Stimulated activated CD4-positive, alpha-beta T cell treated with anti-CD3 and anti-CD28 coated beads, TNF-alpha, amount 100 ng/mL, for 24 hours (primary cell): Measurements from ENCODE around the gene ZBTB16.

ENCODE experiments used
- DNase-seq, 3 experiments: peaks; one replicate each; pipeline ENCODE4 v3.0.0-alpha.2; 2020; ENCODE audit warnings: low read depth in 3 of 3

The ZBTB16 gene

GRCh38 chr11:114242032-114242431, 182.5 kb downstream of the ZBTB16 start:
- no peak for DNase-seq

DNA sequence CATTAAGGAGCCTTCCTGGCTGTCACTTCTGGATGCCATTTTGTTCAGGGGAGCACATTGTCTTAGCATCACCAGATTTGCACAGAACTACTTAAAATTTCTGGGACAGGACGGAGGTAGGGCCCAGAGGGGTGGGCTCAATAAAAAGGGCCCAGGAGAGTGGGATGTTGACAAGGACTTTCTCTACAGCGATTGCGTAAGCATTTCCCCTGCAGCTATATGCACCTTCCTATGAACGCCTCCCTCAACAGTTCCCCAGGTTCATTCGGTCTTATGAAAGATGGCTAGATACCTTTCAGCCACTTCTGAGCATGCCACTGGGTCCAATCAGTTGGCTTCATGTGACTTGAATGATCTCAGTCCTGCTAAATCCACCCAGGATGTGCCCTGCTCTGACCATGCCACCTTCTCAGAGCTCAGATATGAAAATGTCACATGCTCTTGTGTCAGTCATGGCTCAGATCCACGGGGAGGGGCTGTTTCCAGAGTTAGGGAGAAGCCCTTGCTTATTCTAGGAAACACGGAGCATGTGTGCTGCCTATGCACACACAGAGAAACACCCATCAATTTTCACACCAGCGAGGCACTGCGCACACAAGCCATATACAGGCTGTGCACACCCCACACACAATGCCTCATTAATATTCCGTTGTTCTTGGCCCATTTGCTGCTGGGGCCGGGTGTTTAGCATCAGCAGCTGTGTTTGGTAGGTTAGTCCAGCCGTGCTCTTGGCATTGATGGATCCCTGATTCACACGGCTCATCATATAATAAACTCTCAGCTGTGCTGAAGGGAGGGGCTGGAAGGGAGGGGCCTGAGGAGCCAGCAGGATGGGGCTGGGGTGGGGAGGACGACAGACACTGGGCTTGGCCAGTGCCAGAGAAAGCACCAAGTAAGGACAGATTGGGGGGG, 184.2 kb downstream of the ZBTB16 start:
- no peak for DNase-seq

- no peak for DNase-seq
Observed at GRCh38 chr11:114244726-114245394, 185.3 kb downstream of the ZBTB16 start.

DNA sequence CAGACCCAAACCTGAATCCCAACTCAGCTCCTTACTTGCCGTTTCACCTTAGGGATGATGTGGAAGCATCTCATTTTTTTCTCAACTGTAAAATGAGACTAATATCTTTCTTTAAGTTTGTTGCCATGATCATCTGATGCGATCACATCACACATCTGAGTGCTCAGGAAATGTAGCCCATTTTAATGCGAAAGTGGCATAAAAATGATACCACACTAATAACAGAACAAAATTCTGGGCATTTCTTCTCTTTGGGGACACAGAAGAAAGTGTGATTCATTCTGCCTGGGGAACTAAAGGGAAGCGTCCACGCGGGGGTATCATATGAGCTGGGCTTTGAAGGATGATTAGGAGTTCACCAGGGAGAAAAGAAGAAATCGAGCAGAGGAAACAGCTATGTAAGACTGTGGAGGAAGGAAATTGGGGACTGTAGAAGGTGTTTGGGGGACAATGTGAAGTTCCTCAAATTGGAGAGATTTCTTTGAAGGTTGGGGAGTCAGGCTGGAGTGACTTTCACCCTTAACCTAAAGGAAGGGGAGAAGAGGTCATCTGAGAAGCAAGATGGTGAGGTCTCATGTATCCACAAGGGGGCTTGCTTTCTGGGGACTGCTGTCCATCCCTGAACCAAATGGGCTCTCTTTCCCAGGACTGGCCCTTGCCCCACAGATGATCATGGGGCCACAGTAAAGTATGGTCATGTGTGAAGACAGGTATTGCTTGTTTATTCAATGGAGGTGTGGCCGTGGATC, 187.0 kb downstream of the ZBTB16 start:
- no peak for DNase-seq

- no peak for DNase-seq
Observed at GRCh38 chr11:114247070-114247789, 187.7 kb downstream of the ZBTB16 start.

- DNase-seq: no peak
Observed at GRCh38 chr11:114250180-114250579, 190.7 kb downstream of the ZBTB16 start.

DNA sequence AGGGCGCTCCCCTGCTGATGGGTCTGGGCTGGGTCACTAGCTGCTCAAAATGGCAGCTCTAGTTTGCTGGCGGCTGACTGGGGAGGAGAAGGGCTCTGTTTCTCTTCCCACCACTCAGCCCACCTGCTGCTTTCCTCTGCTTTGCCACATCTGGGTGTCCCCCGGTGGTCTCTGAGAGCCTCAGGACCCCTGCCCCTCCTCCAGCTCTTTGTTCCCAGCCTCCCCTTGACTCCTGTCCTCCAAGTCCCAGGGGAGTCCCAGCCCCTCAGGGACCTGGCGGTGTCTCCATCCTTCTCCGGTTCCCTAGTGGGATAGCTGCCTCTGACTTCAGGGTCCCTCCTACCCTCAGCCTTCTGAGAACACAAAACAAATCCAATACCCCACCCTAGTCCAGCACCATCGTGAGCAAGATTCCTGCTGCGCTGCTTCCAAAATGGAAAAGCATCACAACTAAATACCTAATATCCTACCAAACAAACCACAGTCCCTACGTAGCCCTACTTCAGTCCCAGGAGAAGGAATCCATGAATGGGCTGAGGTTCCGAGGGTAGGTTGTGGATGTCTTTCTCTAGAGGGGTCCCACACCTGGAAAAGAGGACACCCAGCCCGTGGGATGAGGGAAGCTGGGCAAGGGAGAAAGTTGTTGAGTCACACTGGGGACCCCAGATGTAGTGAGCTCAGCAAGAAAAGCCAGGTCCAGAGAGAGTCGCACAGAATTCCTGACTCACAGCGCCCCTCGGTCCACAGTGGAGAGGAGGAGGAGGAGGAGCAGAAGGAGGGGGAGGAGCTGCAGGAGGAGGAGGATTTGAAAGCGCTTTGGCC, 191.7 kb downstream of the ZBTB16 start:
- DNase-seq: no peak

DNA sequence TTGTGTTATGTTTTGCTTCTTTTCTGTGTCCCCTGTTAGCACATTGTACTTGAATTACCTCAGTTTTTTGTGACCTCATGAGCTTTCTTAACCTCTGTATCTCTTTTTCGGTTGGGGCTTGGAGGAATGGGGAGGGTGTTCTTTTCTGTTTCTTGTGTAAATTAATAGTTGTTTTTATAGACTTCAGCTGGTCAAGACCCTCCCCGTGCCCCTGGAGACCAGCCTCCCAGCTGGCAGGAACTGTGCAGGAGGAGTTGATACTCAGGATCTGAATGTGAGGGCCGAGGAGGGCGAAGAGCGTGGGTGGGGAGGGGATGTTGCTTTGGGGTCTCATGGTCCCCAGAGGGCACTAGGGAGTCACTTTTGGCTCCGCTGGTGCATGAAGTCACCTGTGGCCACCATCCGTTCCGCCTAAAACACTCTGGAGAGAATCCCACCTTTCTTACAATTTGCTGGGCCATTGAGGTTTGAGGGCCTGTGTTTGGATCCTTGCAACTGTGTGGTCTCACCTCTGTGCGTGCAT, 192.4 kb downstream of the ZBTB16 start:
- DNase-seq: no peak

- no peak for DNase-seq
Observed at GRCh38 chr11:114252767-114253166, 193.3 kb downstream of the ZBTB16 start.

DNA sequence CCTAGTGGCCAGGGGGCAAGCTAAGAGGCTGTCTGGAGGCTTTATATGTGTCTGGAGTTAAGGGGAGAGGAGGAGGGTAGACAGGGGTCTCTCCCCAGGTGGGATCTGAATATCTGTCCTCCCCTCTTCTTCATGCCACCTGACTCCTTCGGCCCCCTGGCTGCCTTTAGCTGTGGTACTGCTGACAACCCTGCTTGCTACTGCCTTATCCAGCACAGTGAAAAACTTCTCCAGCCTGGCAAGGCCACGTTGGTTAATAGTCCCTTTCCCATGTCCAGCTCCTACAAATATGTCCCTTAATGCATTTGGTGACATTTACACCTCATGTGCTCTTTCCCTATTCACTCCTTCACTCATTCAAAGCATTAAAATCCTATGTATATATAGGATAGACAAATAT, 194.3 kb downstream of the ZBTB16 start:
- DNase-seq: no peak

DNA sequence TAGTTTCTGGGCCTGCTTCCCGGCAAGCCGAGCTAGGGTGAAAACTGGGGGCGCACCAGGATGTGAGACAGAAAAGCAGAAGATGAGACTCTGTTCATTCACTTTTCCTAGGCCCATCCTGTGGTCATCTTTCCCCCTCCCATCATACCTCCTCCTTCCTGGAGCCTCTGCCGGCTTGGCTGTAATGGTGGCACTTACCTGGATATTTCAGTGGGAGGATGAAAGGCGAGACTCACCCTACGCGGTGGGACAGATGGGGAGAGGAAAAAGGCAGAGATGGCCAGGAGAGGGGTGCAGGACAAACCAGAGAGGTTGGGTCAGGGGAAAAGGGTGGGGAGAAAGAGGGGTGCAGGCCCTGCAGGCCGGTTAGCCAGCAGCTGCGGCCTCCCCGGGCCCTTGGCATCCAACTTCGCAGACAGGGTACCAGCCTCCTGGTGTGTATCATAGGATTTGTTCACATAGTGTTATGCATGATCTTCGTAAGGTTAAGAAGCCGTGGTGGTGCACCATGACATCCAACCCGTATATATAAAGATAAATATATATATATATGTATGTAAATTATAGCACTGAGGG, 195.1 kb downstream of the ZBTB16 start:
- DNase-seq: no peak

GRCh38 chr11:114255289-114255688, 195.8 kb downstream of the ZBTB16 start:
- DNase-seq: no peak

DNA sequence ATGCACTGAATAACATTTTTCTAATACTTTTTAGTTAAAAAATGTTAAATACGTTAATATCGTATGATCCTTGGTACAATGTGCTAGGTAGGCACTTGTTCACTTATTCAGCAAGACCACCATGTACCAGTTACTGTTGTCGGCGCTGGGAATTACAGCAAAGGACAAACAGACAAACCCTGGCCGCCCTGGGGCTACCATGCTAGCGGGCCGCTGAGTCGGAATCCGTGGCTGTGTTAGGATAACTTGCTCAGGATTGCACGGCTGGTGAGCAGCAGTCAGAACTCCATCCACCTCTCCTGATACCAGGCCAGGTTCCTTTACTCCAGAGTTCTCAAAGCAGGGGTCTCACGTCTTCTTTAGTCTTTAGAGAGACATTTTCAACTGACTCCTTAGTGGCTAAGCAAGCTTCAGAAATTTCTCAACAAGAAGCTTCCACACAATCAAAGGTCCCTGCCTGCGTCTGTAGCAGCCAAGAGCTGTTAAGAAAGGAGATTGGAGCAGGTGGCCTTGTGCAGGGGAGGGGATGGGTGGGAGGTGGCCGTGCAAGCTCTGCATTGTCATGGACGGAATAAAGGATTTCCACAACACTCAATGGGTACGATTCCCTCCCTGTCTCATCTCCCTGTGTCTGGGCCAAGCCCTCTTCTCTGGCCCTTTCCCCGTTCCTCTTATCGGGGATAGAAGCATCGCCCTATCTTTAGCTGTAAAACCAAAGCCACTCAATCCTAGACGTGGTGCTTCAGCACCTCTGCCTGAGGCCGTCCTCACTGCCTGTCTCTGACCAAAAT, 196.9 kb downstream of the ZBTB16 start:
- no peak for DNase-seq

DNA sequence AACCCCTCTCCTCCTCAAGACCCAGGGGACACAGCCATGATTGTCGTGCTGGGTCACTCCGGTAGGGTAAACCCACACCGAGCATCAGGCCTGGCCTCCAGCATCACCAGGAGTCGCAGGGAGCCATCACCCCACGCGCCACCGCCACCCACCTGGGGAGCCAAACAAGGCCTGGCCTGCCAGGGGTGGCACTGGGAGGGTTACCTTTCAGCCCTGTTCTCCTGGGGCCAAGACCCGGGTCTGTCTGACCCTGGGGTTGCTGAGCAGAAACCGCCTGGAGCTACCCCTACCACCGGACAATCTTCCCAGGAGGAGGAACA, 197.4 kb downstream of the ZBTB16 start:
- DNase-seq: no peak

DNA sequence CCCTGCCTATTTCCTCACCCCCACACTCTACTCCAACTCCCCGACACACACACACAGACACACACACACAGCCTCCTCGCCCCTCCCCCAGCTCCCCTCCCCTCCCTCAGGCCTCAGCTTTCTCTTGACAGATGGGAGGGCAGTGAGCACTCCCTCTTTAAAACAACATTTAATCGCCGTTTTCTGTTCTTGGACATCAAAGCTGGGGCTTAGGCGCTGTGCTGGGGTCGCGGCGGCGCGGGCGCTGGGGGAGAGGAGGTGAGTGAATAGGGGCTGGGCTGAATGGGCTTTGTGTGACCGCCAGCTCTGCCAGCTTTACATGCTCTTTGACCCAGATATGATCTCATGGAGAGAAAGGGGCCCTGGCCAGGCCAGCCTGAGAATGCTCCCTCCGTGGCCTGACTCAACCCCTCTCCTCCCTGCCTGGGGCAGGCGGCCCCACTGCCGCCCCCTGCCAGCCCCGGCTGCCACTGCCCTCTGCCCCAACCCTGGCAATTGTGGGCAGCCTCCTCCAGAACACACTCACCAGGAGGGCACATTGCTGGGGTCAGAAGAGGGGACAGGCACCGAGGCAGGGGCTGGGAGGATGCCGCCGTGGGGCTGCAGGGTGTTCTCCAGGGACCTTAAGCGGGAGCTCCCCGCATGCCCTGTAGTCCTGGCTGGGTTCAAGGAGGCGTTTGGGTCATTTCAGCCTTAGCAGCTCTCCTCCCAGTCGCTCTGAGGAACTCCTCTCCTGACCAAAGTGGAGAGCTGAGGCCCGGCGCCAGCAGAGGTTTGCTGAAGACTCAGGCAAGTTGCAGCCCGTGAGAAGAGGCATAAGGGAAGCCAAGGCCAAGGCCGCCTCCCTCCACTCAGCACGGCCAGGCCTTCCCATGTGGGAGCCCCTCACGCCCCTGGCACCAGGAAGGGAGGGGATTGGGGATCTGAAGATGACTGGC, 198.4 kb downstream of the ZBTB16 start:
- DNase-seq: no peak

DNA sequence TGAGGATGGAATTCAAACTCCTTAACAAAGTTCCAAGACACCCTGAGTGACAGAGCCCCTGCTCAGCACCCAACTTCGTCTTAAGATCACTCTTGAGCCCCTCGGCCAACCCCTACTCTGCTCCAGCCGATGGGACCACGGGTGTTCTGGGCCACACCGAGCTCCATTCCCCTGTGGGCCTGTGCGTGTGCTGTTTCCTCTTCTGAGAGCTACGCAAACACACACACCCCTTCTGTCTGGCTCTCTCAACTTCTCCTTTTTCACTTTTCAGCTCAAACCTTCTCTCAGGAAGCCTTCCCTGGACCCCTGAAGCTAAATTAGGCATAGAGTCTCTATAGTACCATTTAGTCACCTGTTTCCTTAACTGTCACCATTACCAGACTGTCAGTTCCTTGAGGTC, 199.2 kb downstream of the ZBTB16 start:
- no peak for DNase-seq

GRCh38 chr11:114259124-114259526, 199.6 kb downstream of the ZBTB16 start:
- no peak for DNase-seq

DNA sequence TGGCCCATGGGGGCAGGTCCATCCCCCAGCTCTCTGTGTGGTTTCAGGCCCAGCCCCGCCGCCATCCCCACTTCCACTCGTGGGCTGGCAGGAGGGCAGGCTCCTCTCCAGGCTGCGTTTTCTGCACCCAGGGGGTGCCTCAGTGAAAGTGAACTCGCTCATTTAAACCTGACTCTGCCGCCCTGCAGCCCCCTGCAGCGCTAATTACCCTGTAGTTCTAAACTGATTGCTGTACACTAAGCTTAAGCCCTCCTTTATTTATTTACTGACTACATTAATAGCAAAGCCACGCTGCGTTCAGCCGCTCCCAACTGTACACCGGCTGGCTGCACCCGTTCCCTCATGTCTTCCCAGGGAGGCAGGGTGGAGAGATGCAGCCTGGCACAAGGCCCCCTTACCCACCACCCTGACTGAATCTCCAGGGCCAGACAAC, 200.1 kb downstream of the ZBTB16 start:
- no peak for DNase-seq
